NCI-H345 treated with DMSO at 0.1 percent for 48 hours (cell line): ENCODE measurements around the gene OR51I1.
A peak's percentile ranks its signal among the peaks of the same experiment; 100 is the strongest.

Experiments used
- DNase-seq: peaks from one replicate; lab custom pipeline; 2025; ENCODE audit not compliant: unreplicated experiment; lab: John Stamatoyannopoulos, UW

The OR51I1 gene, protein sequence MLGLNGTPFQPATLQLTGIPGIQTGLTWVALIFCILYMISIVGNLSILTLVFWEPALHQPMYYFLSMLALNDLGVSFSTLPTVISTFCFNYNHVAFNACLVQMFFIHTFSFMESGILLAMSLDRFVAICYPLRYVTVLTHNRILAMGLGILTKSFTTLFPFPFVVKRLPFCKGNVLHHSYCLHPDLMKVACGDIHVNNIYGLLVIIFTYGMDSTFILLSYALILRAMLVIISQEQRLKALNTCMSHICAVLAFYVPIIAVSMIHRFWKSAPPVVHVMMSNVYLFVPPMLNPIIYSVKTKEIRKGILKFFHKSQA

DNA sequence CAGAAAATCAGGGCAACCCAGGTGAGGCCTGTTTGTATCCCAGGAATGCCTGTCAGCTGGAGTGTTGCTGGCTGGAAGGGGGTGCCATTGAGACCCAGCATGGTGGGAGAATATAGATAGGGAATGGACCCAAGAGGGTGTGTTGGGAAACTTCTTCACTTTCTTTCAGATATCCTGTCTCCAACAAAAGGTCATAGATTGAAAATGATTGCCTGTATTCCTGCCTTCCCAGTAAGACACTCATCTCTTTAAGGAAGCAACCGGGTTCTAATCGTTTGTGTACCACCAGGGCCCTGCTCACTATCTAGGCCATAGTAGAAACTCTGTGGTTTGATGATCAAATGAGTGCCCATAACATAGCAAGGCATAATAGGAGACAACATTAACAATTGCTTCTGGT lies at the start of gene OR51I1:
Gene OR51I1 (minus strand): TSS at position 101 of the 400 bp plus-strand sequence. CDS start 0 bp downstream, at position 101.
- no peak for DNase-seq

DNA sequence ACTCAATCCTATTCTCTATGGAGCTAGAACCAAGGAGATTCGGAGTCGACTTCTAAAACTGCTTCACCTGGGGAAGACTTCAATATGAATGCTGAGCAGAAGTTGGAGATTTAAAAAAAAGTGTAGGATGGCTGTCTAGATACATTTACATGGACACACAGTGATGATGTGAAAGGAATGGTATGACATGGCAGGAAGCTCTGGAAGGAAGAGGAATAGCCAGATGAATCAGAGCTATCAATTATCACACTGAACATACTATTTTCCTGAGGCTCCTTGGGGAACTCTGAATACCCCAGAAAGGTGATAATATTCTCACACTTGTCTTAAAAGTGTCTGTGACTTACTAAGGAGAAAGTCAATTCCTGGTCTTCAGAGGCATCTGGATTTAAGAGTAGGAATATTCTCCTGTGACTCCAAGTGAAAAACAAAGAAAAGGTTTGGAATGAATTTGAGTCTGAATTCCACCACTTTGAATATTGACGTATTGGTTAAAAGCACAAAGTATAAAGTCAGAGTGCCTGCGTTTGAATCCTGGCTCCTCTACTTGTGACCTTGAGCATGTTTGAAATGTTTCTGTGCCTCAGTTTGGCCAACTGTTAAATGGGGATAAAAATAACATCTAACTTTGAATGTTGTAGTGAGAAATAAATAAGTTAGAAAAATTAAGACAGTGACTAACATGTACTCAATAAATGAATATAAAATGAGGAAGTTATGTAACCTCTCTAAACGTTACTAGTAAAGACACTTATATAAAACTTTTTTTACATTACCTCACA lies 48.5 kb upstream of the OR51I1 start:
- no peak for DNase-seq

DNA sequence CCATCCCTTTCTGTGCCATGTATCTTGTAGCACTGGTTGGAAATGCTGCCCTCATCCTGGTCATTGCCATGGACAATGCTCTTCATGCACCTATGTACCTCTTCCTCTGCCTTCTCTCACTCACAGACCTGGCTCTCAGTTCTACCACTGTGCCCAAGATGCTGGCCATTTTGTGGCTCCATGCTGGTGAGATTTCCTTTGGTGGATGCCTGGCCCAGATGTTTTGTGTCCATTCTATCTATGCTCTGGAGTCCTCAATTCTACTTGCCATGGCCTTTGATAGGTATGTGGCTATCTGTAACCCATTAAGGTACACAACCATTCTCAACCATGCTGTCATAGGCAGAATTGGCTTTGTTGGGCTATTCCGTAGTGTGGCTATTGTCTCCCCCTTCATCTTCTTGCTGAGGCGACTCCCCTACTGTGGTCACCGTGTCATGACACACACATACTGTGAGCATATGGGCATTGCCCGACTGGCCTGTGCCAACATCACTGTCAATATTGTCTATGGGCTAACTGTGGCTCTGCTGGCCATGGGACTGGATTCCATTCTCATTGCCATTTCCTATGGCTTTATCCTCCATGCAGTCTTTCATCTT lies 47.6 kb upstream of the OR51I1 start:
- no peak for DNase-seq

DNA sequence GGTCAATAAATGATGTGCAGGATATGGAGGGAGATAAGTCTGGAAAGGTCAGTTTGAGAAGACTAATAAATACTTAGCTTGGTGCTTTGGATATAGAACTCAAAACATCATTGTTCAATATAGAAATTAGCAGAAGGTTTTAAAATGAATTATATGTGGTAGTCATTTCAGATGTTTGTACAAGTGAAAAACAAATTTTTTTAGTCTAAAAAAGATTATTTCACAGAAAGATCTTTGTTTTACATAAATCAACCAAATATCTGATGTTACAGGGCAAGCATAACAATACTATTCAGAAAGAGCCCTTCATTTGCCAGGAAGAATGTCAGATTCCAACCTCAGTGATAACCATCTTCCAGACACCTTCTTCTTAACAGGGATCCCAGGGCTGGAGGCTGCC lies 47.1 kb upstream of the OR51I1 start, which contains the start of gene OR52D1:
Gene OR52D1 (plus strand): TSS at position 301 of the 400 bp plus-strand sequence. CDS start 22 bp downstream, at position 323.
- DNase-seq, result no peak

DNA sequence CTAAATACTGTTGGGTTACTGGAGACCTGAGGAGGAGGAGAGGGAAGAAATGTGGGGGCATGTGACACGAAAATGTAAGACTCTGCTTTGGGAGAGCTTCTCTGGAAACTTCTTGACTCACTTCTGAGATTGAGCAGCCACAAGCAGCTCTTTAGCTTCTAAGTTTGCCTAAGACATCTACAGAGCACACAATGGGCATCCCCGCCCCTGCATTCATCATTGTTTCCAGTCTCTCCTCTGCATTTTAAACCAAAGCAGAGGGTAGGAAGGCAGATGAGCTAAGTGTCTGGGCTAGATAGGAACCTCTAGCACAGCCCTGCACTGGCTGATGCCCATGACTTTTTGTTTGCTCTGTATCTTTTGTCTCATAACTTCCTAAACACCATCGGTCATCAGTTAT lies 45.1 kb upstream of the OR51I1 start:
- DNase-seq, result no peak

DNA sequence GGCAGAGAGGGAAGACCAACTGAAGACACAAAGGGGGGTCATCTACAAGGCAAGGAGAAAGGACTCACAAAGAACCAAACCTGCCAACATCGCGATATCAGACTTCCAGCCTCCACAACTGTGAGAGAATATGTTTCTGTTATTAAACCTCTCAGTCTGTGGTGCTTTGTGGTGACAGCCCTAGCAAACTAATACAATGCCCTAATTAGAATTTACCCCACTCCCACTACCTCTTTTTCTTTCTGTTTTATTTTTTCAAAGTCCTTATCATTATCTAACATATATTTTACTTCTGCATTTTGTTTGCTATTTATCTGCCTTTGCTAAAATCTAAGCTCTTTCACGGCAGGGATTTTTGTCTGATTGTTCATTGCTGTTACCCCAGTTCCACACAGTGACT lies 44.7 kb upstream of the OR51I1 start:
- DNase-seq, result no peak

DNA sequence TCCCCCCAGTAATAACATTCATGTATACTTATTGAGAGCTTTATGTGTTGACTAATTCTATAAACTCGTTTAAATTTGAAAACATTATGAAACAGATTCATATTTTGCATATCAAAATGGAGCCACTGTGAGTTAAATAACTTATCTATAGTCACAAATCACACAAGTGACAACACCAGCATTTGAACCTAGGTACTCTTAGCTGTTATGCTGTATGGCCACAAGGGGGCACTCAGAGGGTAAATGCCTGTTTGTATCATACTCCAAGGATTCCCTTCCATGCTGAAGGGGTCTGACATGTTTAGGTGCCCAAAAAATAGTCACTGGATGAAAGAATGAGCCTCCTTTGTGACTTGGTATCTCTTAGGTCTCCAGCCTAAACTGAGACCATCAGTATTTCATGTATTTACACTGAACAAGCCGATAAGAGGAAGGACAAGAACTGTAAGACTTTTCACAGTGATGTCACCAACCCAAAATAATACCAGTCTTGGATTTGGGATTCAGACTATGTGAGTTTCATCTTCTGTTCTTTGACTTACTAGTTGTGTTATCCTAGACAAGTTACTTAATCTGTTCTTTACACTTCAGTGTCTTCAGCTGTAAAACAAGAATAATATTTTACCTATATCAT lies 35.0 kb upstream of the OR51I1 start:
- peak; percentile 34 for DNase-seq

DNA sequence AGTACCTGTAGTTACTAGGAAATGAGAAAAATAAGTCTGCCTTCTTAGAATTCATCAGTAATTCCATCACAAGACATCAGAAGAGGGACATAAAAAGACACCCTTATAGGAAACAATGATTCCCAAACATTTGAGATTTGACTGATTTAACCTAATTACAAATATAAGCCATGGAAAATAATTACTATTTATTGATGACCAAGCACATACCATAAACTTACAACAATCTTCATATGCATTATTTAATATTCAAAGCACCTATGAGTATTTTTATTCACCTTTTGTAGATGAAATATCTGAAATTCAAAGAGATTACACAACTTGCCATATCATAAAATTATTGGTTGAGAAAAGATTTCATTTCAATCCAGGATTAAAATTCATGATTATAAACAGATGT lies 32.6 kb upstream of the OR51I1 start:
- DNase-seq, result no peak

DNA sequence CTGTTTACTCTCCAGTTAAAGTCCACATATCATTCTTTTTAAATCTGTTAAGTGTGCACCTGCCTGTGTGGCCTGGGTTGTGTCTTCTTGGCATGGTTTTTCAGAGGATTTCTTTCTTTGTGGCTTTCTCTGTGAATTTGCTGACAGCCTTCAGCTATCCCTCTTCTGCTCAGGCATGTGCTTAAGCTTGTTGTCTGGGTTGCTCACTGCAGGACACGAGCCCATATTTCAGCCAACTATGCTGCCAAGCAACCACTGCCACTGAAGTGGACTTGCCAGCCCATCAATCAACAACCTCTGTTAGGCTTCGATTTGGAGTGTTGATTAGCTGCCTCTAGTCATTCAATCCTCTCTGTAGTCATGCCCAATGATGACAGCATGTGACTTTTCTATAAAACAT lies 26.2 kb upstream of the OR51I1 start:
- no peak for DNase-seq

DNA sequence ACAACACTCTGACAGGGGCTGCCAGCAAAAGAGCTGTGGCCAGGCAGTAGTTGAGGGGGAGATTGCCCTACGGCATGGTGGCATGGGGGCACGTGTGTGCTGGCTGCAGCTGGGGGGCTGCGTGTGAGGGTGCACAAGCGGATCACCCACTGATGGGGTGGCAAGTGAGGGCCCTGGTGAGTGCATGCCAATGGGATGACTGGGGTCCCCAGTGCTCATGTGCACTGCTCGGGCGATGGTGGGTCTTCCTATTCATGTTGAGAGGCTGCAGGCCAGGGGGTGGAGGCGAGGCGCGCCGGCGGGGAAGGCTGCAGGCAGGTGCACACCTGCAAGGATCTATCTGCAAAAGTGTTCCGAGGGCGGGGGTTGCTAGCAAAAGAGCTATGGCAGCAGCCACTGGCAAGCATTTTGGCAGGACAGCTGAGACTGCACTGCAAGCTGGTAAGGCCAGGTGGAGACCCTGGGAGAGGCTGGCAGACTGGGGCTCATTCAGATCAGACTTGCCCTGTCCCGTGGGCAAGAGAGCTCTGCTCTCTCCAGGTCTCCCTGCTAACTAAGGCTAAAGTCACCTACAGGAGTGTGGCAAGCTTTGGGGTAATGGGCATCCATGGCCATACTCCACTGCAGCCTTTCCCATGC lies 19.8 kb upstream of the OR51I1 start:
- no peak for DNase-seq

DNA sequence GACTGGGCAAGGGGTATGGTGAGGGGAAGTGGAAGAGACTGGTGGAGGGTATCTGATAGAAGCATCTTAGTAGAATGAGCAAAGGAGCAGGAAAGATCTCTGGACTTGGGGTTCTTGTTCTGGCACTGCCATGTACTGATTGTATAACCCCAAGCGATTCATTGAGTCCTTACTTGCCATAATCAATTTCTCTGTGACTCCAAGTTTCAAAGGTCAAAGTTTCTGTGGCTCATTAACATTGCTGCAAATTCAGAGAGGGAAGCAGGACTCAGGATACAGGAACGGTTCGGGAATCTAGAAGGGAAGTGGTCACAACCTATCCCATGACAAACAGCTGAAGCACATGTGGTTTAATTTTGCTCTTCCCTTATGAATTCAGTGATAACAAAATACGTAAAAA lies 8.1 kb upstream of the OR51I1 start:
- no peak for DNase-seq

DNA sequence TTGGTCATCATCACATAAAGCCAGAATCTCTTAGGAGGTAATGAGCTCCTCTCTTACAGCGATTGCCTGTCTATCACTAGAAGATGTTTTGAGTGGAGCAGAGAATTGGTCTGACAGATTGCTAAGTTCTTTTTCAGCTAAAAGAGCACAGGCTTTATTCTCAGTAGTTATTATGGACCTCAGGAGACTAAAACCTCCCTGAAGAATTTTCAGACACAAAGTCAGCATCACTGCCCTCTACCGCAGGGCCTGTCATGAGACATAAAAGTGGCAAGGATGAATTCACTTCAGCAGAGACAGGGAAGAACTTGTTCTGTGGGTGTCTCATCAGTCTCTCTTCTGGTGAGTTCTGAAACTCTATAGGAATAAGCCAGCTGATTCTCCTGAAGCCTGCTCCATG lies 7.7 kb upstream of the OR51I1 start, which contains the start of gene OR51I2:
Gene OR51I2 (plus strand): TSS at position 301 of the 400 bp plus-strand sequence. CDS start 4,166 bp downstream, outside the sequence.
- DNase-seq, result no peak

DNA sequence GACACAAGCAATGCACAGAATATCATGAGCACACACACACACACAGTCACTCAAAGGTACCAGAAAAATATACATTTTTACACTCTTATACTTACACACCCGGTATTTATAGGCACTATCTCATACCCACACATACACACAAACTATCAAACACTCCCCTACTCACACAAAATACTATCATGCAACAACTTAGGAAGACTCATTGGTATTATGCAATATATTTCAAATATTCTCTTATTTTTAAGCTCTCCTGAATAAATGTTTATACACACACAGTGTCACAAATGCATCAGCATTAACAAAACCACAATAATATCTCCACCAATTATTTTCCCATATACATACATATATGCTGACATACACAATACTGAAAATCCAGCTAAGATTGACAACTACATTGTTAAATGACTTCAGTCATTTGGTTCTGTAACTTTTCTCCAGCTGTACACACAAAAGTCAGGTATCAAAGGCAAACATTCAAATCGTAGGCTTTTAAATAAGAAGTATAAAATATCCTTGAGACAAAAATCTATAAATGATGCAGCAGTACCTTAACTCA lies 2.6 kb upstream of the OR51I1 start:
- no peak for DNase-seq

DNA sequence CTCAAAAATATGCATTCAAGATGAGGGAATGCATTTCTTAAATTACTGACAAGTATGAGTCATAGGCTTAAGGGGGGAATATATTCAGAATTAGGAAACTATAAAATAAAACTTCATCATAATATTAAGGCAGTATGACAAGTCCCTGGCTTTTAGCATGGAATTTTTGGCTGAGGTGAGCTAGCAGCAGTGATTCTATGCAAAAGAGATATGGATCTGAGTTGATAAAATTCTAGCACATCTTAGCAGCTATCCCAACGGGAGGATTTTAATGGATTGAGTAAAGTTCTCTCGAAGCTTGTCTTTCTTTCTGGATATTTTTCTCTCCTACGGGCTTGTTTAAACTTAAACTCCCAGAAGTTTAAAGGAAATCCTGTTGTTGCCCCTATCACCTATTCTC lies 18.2 kb downstream of the OR51I1 start:
- no peak for DNase-seq

DNA sequence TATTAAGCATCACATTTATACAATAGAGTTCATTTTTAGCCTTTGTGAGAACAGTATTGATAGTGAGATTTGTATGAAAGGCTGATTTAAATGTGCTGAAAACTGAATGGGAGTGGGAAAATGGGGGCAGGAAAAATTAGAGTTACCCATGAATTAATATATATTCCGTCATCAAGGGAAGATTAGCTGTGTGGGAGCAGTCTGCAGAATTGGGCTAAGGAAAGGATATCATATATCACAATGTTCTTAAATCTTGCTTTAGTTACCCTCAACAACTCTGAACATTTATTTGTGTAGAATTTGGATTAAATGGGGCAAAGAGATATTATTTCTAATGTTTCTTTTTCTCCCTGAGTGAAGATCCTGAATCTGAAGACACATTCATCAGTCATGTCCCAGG lies 19.5 kb downstream of the OR51I1 start, which contains the start of gene OR51Q1:
Gene OR51Q1 (plus strand): TSS at position 301 of the 400 bp plus-strand sequence. CDS start 90 bp downstream, at position 391.
- DNase-seq, result no peak

DNA sequence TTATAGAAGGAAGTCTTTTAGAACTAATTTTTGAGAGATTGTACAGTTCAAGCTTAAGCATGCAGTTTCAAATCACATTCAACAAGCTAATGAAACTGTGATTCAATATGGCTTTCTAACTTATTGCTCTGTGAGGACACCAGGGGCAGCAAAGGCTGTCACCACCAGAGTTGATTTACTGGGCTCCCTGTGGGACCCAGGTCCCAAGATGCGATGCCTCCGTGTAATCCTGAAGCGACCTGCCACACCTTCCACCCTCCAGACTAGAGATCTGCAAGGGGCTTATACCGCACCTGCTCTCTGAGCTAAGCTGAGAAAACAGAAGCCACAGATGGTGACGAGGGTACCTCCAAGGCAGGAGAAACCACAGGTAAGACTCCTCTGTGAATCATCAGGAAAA lies 20.3 kb downstream of the OR51I1 start:
- DNase-seq, result no peak

DNA sequence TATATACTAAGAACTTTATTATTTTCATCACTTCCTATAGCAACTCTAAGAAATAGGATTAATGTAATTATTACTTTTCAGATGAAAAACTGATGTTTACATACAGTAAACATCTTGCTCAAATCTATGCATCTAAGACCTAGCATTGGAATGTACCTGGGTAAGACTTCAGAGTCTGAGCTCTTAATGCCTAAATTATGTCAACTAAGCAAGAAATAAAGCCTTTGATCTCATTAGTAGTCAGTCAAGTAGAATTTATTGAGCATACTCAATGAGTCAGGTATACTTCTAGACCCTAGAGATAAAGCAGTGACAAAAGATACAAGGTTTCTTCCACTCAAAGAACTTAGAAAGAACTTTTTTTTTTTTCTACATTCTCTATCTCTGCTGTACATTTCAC lies 36.1 kb downstream of the OR51I1 start:
- no peak for DNase-seq

DNA sequence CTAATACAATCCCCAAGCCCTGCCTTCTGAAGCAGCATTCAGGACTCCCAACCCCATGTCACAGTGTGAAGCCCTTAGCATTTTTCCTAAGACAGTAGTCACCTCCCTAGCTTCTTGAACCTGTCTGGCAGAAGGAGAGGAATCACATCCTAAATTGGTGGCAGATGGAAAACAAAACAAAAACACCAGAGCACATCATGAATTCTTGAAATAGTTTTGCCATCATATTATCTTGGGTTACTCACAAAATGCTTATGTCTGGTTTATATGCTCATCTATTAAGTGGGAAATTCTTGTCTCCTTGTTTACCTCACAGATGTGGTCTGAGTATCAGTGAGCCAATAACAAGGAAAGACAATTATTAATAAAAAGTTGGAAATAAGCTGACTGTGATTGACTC lies 42.4 kb downstream of the OR51I1 start:
- no peak for DNase-seq

DNA sequence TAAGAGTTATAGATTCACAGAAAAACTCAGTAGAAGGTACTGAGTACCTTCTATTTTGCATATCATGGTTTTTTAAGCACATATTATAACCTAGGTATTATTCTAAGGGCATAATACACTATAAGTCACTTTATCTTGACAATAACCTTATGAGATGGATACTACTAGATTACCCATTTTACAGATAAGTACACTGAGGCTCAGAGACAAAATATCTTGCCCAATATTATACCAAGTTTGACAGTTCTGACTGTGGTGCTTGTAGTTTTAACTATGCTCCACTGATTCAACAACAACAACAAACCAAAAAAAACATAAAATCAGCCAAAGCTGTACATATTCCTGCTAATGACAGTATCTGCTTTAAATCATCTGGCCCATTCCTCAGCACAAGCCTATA lies 47.2 kb downstream of the OR51I1 start:
- no peak for DNase-seq
